A549 treated with AZD2906 at 1 μM for 4 hours (cell line): ENCODE data around the gene MAP3K20. TPM values are rescaled to one million over a fixed set of nuclear protein-coding genes. Genes with fewer than 3 reads are reported as not detected.

ENCODE experiments used
- total RNA-seq: library from RNA; stranded (reverse); fragments of 200-300 nt; extraction: Qiagen RNA extraction; gene quantifications from 5 replicates; pipeline ENCODE4 v1.2.3, GENCODE V29; 2022

MAP3K20 gene
- total RNA-seq = 22.6 to 33.3 TPM (median 27.5 TPM) in 5 replicates

DNA sequence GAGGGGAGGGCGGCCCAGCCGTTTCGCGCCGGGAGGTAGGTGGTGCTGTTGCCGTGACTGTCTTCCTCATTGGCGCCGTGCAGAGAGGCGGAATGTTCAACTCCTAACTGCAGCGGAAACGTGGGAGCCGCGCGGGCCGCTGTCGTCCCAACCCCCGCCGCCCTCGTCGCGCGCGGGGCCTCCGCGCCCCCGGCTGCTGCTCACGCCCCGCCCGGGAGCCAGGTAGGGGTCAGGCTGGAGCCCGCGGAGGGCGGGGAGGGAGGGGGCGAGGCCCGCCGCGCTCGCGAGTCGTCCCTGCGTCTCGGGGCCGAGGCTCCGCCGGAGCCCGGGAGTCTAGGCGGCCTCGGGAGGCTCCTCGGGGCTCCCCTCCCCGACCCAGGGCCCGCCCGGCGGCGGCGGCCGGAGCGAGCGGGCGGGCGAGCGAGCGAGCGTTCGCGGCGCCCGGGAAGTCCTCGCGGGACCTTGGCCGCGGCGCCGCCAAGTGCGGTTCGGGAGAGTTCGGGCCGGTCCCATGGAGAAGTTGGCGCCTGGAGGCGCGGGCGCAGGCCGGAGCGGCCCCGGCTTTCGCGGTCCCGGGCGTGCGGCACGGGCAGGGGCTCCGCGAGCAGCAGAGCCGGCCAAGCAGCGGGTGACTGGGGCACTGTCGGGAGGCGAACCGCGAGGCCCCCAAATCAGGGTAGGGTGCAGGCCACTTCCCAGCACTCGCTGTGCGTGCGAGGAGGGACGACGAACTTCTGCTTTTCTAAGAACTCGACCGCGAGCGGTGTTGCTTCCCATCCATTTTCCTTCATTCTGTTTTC, at the start of gene MAP3K20:
TSS of gene MAP3K20 (plus strand) at position 66 of the 800 bp plus-strand sequence. CDS start 15,186 bp downstream, outside the sequence.

